GM18507 (cell line): ENCODE data around the gene PRIMA1.

Experiments
- DNase-seq: peaks from one replicate; pipeline ENCODE4 v3.0.0; 2011; ENCODE audit warnings: low read depth; ENCODE audit not compliant: insufficient read length; ENCODE audit errors: extremely low spot score
- FAIRE-seq: peaks from 2 replicates; lab custom pipeline; 2011; peaks lifted over from hg19 to GRCh38; lab: Jason Lieb, UNC

PRIMA1 gene

GRCh38 chr14:93737634-93738033 is 50.7 kb downstream of the PRIMA1 start:
- no peak for FAIRE-seq
- DNase-seq: no peak

DNA sequence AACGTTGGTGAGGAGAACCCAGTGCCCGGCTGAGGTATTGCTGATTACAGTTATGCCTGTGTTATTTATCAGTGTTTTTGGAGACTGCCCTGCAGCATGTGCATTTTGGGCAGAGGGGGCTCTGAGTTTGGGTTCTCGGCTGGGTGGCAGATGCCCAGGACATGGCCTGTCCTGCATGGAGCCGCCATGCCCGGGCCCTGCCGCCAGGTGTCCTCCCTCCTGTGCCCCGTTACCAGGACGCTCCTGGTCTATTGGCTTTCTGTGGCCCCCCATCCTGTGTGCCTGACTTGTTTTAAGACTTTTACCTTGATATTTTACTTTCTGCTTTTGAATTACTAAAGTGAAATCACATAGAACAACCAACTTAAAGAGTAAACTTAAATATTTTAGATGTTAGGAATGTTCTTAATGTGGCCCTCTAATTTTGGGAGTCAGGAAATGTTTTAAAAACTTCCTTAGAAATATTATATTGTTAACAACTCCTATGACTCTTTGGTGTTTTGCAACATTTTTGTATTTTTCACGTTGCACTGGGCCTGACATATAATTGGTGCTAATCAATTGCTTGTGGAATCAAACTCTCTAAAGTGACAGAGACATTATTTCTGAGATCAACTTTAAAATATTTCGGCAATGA is 51.8 kb downstream of the PRIMA1 start:
- DNase-seq (peak; percentile 8), FAIRE-seq (no peak)

DNA sequence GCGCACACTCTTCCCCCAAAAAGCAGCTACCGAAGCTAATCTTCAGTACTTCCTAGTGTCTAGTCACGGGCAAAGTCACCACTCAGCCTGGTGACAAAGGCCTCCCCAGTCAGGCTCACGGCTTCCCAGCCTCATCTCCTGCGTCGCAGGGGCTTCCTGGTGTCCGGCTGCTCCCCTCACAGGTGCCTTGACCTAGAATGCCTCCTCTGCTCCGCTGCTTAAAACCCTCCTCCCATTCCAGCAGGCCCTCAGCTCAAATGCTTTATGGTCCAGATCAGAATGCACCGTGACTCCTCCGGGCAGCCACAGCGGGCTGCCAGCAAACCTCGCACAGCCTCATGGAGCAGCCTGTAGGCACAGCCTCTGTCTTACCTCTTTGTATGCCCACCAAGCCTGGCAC is 53.1 kb downstream of the PRIMA1 start:
- no peak for DNase-seq
- no peak for FAIRE-seq

GRCh38 chr14:93734086-93734822 is 54.0 kb downstream of the PRIMA1 start:
- DNase-seq (no peak), FAIRE-seq (no peak)

DNA sequence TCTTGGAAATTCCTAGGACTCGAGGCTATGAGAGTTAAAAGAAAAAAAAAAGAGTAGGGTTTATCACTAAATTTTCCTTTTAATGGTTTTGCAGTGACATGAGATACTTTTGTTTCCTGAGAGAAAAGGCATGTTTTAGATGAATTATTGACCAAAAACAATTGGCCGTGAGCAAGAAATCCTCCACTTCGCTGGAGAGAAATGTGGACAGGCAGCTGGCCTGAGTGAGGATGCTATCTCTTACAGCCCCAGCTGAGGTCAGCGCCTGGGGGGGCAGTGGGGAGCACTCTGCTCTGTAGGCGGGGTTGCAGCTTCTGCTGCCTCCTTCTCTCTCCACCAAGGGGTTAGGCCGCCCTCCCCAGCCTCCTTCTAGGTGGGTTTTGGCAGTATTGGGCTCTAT is 54.7 kb downstream of the PRIMA1 start:
- no peak for FAIRE-seq

GRCh38 chr14:93733231-93733630 is 55.1 kb downstream of the PRIMA1 start:
- FAIRE-seq: no peak
- no peak for DNase-seq

More for the DNA sequence above, 54.7 kb downstream of the PRIMA1 start:
- DNase-seq: no peak

- DNase-seq: no peak
- FAIRE-seq: no peak
Observed at GRCh38 chr14:93732524-93732923, 55.8 kb downstream of the PRIMA1 start.

GRCh38 chr14:93731753-93732152 is 56.5 kb downstream of the PRIMA1 start:
- DNase-seq: no peak
- no peak for FAIRE-seq

GRCh38 chr14:93729993-93730392 is 58.3 kb downstream of the PRIMA1 start:
- no peak for FAIRE-seq

DNA sequence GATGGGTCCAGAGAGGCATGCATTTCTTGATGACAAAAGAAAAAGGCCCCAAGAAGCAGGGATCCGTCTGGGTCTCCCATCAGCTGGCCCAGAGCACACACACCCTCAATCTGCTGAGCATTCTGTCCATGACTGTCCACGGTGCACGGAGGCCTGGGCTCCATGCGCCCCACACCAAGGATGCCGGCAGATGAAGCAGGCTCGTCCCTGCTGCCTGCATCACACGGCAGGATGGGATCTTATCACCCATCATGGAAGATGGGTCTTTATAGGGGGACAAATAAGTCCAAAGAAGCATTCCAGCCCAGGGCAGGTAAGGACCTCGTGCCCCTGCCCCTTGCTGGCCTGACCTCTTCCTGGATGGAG is 59.7 kb downstream of the PRIMA1 start:
- no peak for DNase-seq
- FAIRE-seq: no peak

More at GRCh38 chr14:93729993-93730392, 58.3 kb downstream of the PRIMA1 start:
- DNase-seq: no peak

GRCh38 chr14:93727917-93728650 is 60.2 kb downstream of the PRIMA1 start:
- FAIRE-seq: no peak
- DNase-seq: no peak

GRCh38 chr14:93727039-93727740 is 61.1 kb downstream of the PRIMA1 start:
- FAIRE-seq (no peak), DNase-seq (no peak)

GRCh38 chr14:93725993-93726392 is 62.3 kb downstream of the PRIMA1 start:
- no peak for DNase-seq
- no peak for FAIRE-seq

- DNase-seq (no peak), FAIRE-seq (no peak)
Observed at GRCh38 chr14:93725002-93725582, 63.2 kb downstream of the PRIMA1 start.

- no peak for DNase-seq
- FAIRE-seq: no peak
Observed at GRCh38 chr14:93723001-93723400, 65.3 kb downstream of the PRIMA1 start.

- FAIRE-seq (no peak), DNase-seq (no peak)
Observed at GRCh38 chr14:93720981-93721483, 67.3 kb downstream of the PRIMA1 start.

- no peak for DNase-seq
- no peak for FAIRE-seq
Observed at GRCh38 chr14:93720076-93720815, 68.0 kb downstream of the PRIMA1 start.

DNA sequence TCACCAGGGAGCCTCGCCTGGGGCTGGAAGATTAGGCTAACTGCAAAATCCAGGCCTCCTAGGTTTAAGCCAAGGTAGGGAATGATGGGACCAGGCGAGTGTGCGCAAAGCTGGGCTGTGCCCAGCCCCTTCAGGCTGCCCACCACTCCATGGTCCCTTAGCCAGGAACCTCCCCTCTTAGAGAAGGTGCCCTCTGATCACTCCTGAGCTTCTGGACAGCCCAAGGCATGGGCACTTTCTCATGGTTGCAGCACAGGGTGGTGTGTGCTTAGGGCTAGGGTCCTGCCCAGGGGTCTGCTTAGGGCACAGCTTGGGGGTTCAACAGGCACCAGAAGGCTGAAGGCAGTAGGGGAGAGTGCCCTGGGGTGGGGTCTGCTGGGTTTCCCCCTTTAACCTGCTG is 69.0 kb downstream of the PRIMA1 start:
- DNase-seq (no peak), FAIRE-seq (no peak)
